ENCODE data around the gene AXL.

AXL gene

DNA sequence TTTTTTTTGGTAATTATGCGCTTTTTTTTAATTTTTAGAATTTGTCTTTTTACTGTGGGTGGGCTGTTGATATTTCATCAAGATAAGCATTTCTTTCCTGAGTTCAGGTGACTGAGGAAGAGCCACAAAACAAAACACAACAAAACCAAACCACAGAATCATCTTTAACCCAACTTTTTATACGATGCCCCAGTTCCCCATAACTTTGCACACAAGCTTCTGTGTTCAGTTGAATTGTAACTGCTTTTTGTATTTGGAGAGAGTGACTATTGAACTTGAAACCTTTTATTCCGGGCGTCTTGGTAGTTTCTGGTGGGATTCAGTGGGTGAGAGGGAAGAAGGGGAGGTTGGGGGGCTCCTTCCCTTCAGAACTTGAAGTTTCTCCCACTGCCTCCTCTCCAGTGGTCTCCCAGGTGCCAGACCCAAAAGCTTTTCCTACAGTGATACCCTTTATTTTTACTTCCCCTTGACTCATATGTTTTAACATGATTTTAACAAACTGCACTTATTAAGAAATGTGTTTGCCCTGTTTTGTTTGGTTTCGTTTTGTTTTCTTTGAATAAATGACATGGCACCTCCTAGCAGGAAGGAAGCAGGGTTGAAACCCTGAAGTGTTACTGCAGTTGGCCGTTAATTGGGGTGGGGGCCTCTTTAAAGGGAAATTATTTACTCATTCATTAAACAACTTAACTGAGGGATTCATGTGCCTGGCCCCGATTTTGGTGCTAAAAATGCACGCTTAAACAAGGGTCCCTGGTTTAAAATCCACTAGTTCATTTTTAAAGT is 88.3 kb downstream of the AXL start:
- no peak for DNase-seq (ENCODE audit: low read depth in 2 of 3, low spot score in 1 of 3)

DNA sequence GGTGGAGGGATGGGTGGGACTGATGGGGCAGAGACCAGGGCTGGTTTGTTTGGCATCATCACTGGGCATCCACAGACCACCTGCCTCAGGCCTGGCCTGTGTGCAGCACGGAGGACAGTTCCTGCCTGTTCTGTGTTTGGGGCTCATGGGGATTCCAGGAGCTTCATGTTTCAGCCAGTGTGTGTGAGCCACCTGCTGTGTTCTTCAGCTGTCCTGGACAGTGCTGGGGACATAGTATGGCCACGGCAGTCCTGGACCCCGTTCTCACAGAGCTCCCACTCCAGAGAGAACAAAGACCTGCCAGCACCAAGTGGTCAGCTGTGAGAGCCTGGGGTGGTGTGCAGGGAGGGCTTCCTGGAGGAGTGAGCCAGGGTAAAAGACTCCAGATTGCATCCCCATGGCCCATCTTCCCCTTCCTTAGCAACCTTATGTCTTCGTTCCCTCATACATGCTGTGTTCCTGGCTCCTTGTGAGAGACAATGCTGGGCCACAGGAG is 89.0 kb downstream of the AXL start:
- no peak for DNase-seq (ENCODE audit: low read depth in 2 of 3, low spot score in 1 of 3)

DNA sequence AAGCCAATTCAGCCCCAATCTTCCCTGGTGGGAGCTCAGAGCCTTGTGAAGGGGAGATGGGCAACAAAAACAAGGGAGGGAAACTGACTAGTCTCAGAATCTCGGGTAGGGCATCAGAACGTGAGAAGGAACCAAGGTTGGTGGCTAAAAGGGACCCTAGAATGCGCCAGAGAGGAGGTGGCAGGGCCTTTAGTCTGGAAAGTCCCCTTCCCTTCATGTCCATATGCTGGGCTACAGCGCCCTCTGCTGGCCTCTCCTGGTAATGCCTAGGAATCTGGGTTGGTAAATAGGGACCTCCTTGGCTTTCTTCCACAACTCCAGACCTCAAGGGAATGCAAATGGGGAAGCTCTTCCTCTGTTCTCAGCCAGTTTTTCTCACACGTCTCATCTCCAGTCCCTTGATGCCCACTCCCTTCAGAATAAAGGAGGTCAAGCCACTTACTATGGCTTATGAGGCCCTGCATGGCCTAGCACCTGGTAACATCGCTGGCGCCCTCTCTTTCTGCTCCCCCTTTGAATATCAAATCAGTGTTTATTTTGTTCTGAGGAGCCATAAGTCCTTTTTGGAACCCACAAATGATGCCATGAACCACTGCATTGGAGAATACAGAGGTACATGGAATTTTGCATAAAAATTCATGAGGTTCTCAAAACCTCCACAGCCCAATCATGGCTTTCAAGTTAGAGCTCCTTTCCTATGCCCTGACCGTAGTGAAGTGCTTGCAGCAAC is 89.6 kb downstream of the AXL start:
- DNase-seq (ENCODE audit: low read depth in 2 of 3, low spot score in 1 of 3): peak; percentile 87 to 98 (median 88)

DNA sequence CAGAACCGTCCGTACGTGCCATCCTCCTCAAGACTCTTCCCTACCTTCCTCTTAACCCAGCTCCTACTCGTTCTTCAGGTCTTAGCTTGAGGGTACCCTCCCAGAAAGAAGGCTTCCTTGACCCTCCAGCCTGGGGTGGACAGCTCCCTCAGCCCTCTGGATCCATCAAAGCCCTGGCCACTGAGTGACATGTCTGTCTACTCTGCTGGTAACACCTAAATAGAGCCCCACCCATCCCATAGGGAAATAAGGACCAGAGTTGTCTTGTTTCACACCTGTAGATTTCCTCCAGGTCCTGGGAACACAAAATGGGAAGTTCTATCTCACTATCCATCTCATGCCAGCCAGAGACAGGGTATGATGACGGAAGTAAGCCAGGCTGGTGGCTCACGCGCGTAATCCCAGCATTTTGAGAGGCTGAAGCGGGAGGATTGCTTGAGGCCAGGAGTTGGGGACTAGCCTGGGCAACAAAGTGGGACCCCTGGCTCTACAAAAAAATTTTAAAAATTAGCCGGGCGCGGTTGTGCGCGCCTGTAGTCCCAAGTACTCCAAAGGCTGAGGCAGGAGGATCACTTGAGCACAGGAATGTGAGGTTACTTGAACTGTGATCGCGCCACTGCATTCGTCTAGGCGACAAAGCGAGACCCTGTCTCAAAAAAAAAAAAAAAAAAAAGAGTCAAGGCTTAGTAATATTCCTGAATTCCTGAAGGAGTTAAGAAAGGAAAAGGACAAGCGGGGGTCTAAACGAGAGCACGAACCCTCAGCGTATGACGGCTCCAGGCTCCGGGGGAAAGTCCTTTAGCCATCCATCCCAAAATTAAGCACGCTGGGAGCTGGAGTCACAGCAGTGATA is 90.4 kb downstream of the AXL start:
- no peak for DNase-seq (ENCODE audit: low read depth in 2 of 3, low spot score in 1 of 3)

- peak; percentile 79 to 85 (median 85) for DNase-seq (ENCODE audit: low read depth in 2 of 3, low spot score in 1 of 3)
These were observed 91.2 kb downstream of the AXL start, which contains the start of gene CCDC97 for GRCh38 chr19:41310033-41310831. Gene CCDC97 (plus strand): TSS chr19:41310172. CDS start chr19:41310311, 139 bp downstream.

DNA sequence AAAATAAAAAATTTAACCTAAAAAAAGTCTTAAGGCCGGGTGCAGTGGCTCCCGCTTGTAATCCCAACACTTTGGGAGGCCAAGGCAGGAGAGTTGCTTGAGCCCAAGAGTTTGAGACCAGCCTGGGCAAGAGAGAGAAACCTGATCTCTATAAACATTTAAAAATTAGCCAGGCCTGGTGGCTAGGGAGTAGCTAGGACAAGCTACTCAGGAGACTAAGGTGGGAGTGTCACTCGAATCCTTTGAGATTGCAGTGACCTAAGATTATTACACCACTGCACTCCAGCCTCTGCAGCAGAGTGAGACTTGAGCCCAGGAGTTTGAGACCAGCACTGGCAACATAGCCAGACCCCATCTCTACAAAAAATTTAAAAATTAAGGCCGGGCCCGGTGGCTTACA is 92.0 kb downstream of the AXL start:
- DNase-seq (ENCODE audit: low read depth in 2 of 3, low spot score in 1 of 3): no peak

Data from stimulated activated CD4-positive, alpha-beta T cell treated with anti-CD3 and anti-CD28 coated beads, Interleukin-12 subunit alpha, Interleukin-12 subunit beta, amount 100 ng/mL, for 48 hours (primary cell).